Heart left ventricle (tissue), 16 donors: ENCODE data around the gene NENF. TPM values are rescaled to one million over a fixed set of nuclear protein-coding genes. Genes with fewer than 3 reads are reported as not detected.

Experiments used
- ATAC-seq, 4 donors: fragments of 200-7000 bp; cut with Tn5 transposase; one replicate each; pipeline ENCODE4 v1.9.1; 2020 to 2022; ENCODE audit warnings: moderate library complexity in 4 of 4, mild to moderate bottlenecking in 3 of 4, moderate number of reproducible peaks in 1 of 4
- DNase-seq, 5 donors: peaks; one replicate each; pipeline ENCODE4 v3.0.0-alpha.2; 2020
- H3K27ac ChIP-seq, 12 donors: fragments of 200-600 bp; sonication (generic) in 4 of 12; one replicate each; pipeline versions ENCODE4 v1.5.0 to v1.8.0; 2016 to 2022; ENCODE audit warnings: mild to moderate bottlenecking in 2 of 12
- H3K27me3 ChIP-seq, 9 donors: fragments of 200-600 bp; sonication (generic) in 2 of 9; one replicate each; pipeline versions ENCODE4 v1.5.1 to v1.8.0; 2016 to 2022; ENCODE audit warnings: mild to moderate bottlenecking in 3 of 9
- H3K36me3 ChIP-seq, 9 donors: fragments of 200-600 bp; sonication (generic) in 2 of 9; one replicate each; pipeline versions ENCODE4 v1.5.0 to v1.8.0; 2018 to 2022; ENCODE audit warnings: mild to moderate bottlenecking in 2 of 9
- H3K4me1 ChIP-seq, 12 donors: fragments of 200-600 bp; sonication (generic) in 4 of 12; one replicate each; pipeline versions ENCODE4 v1.5.0 to v1.8.0; 2016 to 2022; ENCODE audit warnings: mild to moderate bottlenecking in 3 of 12
- H3K4me3 ChIP-seq, 12 donors: fragments of 200-600 bp; sonication (generic) in 4 of 12; one replicate each; pipeline versions ENCODE4 v1.5.0 to v1.8.0; 2017 to 2022; ENCODE audit warnings: mild to moderate bottlenecking in 9 of 12, moderate library complexity in 4 of 12
- H3K9me3 ChIP-seq, 12 donors: fragments of 200-600 bp; sonication (generic) in 4 of 12; one replicate each; pipeline versions ENCODE4 v1.5.0 to v1.8.0; 2016 to 2022; ENCODE audit warnings: mild to moderate bottlenecking in 1 of 12
- CTCF ChIP-seq, 12 donors: fragments of 200-600 bp; sonication (generic) in 4 of 12; IDR thresholded peaks; one replicate each; pipeline versions ENCODE4 v1.5.0 to v1.8.0; 2018 to 2022; ENCODE audit warnings: antibody characterized with exemption in 12 of 12, mild to moderate bottlenecking in 5 of 12
- POLR2A ChIP-seq, 2 donors: fragments of 450-650 bp; IDR thresholded peaks; one replicate each; pipeline ENCODE4 v1.6.1; 2017; ENCODE audit warnings: antibody characterized with exemption in 2 of 2, mild to moderate bottlenecking in 2 of 2, moderate library complexity in 2 of 2
- WGBS, 4 donors: extraction: QIAGEN DNeasy Blood & Tissue Kit in 2 of 4; methylation state at CpG; one replicate each; pipeline versions ENCODE4 v1.1.5 to v1.1.7; 2013 to 2018; 5-methylcytosine and 5-hydroxymethylcytosine counted together
- intact Hi-C, 10 donors: fragments of 100-400 bp; cut with DNase I; formaldehyde crosslinking; loops; one replicate each; pipeline versions ENCODE4 v1.11.1 to v1.14.2; 2022
- polyA plus RNA-seq, 2 donors: library from polyadenylated mRNA; stranded (reverse); fragments of 200-250 nt; gene quantifications; one replicate each; pipeline ENCODE4 v1.2.3, GENCODE V29; 2013
- total RNA-seq, 9 donors: library from RNA; depleted of rRNA in 2 of 9; stranded (reverse); fragments of >200 nt in 2 of 9; fragmentation: NEBNext Ultra II Directional in 3 of 9; extraction: Animal tissue kit (Norgen Biotek cat#: 25700) in 3 of 9; gene quantifications; one replicate each; pipeline versions ENCODE4 v1.1.0 to v1.2.4, GENCODE V29; 2016 to 2023
- donor health status: ischemic (EF 13 %, LVEDD 7.1; RV severe dilation, severe dysfunction).
- donor health status: healthy with polysubstance abuse.
- donor health status: DM: no; HTN: yes; CAD: no.
- donor health status: DM: no; HTN: no; CAD: no.
- donor health status: ischemic (EF 25% LVEDD 6.9; RV normal size, moderate dysfunction).
- donor health status: ischemic (EF 25% LVEDD 5.7; RV mildly dilated, moderate dysfunction).
- donor health status: healthy.
- donor health status: DM: yes; HTN: yes; CAD: no.
- donor health status: ischemic (EF 35%, LVEDD 5.7; RV mildly dilated, moderate dysfunction).
- donor health status: nonischemic (EF 11% LVEDD 7.7; RV severe dilation, severe dysfunction).
- donor health status: DM: yes; HTN: yes; CAD: no.
- donor health status: PGD.
- donor health status: ischemic (EF 29% LVEDD 5.4; RV normal size, mild dysfunction).
- donor health status: nonischemic (EF 23%, LVEDD 6.1; RV moderate dilation, normal function).

Gene NENF
- total and polyA plus RNA-seq, 11 donors: 69.8 to 174 (median 105) TPM

- H3K27ac ChIP-seq: no peak overlapping the region
- no peak overlapping the region for H3K4me3 ChIP-seq
- 22 to 58% (median 33%) methylated on average over 1 of the region's 1 CpG for WGBS, 4 donors
- intact Hi-C loops: loop anchor here in 9 of 10 donors (5.0 to 10.0 kb wide), 13 partner anchors 92 to 784 kb away; partner anchors contain the start of genes PPP2R5A (in 3 of the 9), DTL (in 2 of the 9), INTS7 (in 2 of the 9) and NEK2 (in 1 of the 9)
- TF ChIP-seq POLR2A (IDR thresholded peaks at IDR 0.05): no peak
- TF ChIP-seq CTCF (IDR thresholded peaks at IDR 0.05): no peak
- peaks cover 0 to 7% (median 0%) of the 10 kb centered on the region in 12 donors for H3K9me3 ChIP-seq
- ATAC-seq (no peak), DNase-seq (no peak)
- peaks cover 0 to 16% (median 5%) of the 10 kb centered on the region in 12 donors for H3K4me1 ChIP-seq
- no peaks in the 10 kb centered on the region for H3K27me3 ChIP-seq
- H3K36me3 ChIP-seq: no peaks in the 10 kb centered on the region
Measured at GRCh38 chr1:212458817-212459216, 26.1 kb downstream of the NENF start.

- intact Hi-C loops: loop anchor here in 9 of 10 donors (5.0 to 10.0 kb wide), 14 partner anchors 92 to 785 kb away; partner anchors contain the start of genes PPP2R5A (in 3 of the 9), DTL (in 2 of the 9), INTS7 (in 2 of the 9) and NEK2 (in 1 of the 9)
- WGBS, 4 donors: 73 to 93% (median 91%) methylated on average over 5 of the region's 5 CpGs
- peaks cover 0 to 14% (median 5%) of the 10 kb centered on the region in 12 donors for H3K4me1 ChIP-seq
- ATAC-seq: no peak
- H3K4me3 ChIP-seq: no peak overlapping the region
- TF ChIP-seq POLR2A (IDR thresholded peaks at IDR 0.05) (no peak), CTCF (IDR thresholded peaks at IDR 0.05) (no peak)
- no peak overlapping the region for H3K27ac ChIP-seq
- H3K9me3 ChIP-seq: peaks cover 0 to 7% (median 0%) of the 10 kb centered on the region in 12 donors
- H3K27me3 ChIP-seq: no peaks in the 10 kb centered on the region
- no peaks in the 10 kb centered on the region for H3K36me3 ChIP-seq
- DNase-seq: no peak
Measured at GRCh38 chr1:212459656-212460055, 26.9 kb downstream of the NENF start.

- Histone ChIP-seq H3K4me1 (peaks cover 0 to 14% (median 5%) of the 10 kb centered on the region in 12 donors), H3K36me3 (no peaks in the 10 kb centered on the region), H3K9me3 (peaks cover 0 to 7% (median 0%) of the 10 kb centered on the region in 12 donors), H3K4me3 (no peak overlapping the region), H3K27me3 (no peaks in the 10 kb centered on the region), H3K27ac (no peak overlapping the region)
- TF ChIP-seq CTCF (IDR thresholded peaks at IDR 0.05) (no peak), POLR2A (IDR thresholded peaks at IDR 0.05) (no peak)
- intact Hi-C loops: loop anchor here in 3 of 10 donors (10.0 kb wide), 2 partner anchors 534 to 776 kb away; no protein-coding TSS in a partner anchor
- WGBS, 4 donors: 86 to 93% (median 91%) methylated on average over 4 to 9 of the region's 9 CpGs
- no peak for ATAC-seq
- peak in 1 of 5 donors; percentile 14 for DNase-seq
Measured at GRCh38 chr1:212460376-212460775, 27.7 kb downstream of the NENF start.

GRCh38 chr1:212461916-212462660, 29.4 kb downstream of the NENF start:
- Histone ChIP-seq H3K4me3 (no peak overlapping the region), H3K4me1 (peaks cover 0 to 4% (median 0%) of the 10 kb centered on the region in 12 donors), H3K27me3 (no peaks in the 10 kb centered on the region), H3K27ac (no peak overlapping the region), H3K9me3 (peaks cover 0 to 7% (median 0%) of the 10 kb centered on the region in 12 donors), H3K36me3 (no peaks in the 10 kb centered on the region)
- no peak for TF ChIP-seq CTCF (IDR thresholded peaks at IDR 0.05)
- DNase-seq: peak in 1 of 5 donors; percentile 20
- no peak for ATAC-seq
- WGBS, 4 donors: 89 to 93% (median 91%) methylated on average over 11 to 13 of the region's 13 CpGs
- intact Hi-C loops: loop anchor here in 3 of 10 donors (10.0 kb wide), 2 partner anchors 533 to 777 kb away; no protein-coding TSS in a partner anchor
